A549 (cell line): Measurements from ENCODE around the gene HTT-AS.

Experiments
- BHLHE40 ChIP-seq: IDR thresholded peaks from 2 replicates; pipeline ENCODE4 v1.6.1; 2012; ENCODE audit warnings: low read depth, low read length, inconsistent platforms
- CTCF ChIP-seq: fragments of >200 bp; sonication (Bioruptor Twin); formaldehyde crosslinking; IDR thresholded peaks from 3 replicates; pipeline ENCODE4 v1.5.1; 2016
- ESRRA ChIP-seq: fragments of 150-350 bp; IDR thresholded peaks from 2 replicates; pipeline ENCODE4 v1.6.1; 2014; ENCODE audit warnings: mild to moderate bottlenecking, low read length, borderline replicate concordance

- TF ChIP-seq BHLHE40: no peak
- no peak for TF ChIP-seq ESRRA
- no peak for TF ChIP-seq CTCF
These were observed 1.3 kb upstream of the HTT-AS start for GRCh38 chr4:3075652-3075981.
